ENCODE data around the gene TSHZ3. TPM values are rescaled to one million over a fixed set of nuclear protein-coding genes. Genes with fewer than 3 reads are reported as not detected.

TSHZ3 gene
- polyA plus RNA-seq, 1 experiment, result 10.9 TPM

- CTCF ChIA-PET, result interaction anchor here (1.0 to 1.9 kb wide), 3 partner anchors 17 to 301 kb away, joined by 4 to 10 read pairs (median 7); no protein-coding TSS in a partner anchor
- no peak for DNase-seq (ENCODE audit: low read depth, low spot score)
- TF ChIP-seq, protein P1, sequence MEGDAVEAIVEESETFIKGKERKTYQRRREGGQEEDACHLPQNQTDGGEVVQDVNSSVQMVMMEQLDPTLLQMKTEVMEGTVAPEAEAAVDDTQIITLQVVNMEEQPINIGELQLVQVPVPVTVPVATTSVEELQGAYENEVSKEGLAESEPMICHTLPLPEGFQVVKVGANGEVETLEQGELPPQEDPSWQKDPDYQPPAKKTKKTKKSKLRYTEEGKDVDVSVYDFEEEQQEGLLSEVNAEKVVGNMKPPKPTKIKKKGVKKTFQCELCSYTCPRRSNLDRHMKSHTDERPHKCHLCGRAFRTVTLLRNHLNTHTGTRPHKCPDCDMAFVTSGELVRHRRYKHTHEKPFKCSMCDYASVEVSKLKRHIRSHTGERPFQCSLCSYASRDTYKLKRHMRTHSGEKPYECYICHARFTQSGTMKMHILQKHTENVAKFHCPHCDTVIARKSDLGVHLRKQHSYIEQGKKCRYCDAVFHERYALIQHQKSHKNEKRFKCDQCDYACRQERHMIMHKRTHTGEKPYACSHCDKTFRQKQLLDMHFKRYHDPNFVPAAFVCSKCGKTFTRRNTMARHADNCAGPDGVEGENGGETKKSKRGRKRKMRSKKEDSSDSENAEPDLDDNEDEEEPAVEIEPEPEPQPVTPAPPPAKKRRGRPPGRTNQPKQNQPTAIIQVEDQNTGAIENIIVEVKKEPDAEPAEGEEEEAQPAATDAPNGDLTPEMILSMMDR (IDR thresholded peaks at IDR 0.05; ENCODE audit: low read depth, low read length), result no peak
- Histone ChIP-seq H3K9me3 (ENCODE audit: control insufficient read depth, insufficient read depth, low read length) (peaks cover 8% of the 10 kb centered on the region; the same call in 1 of the 2 replicates), H3K27ac (ENCODE audit: low read depth, low read length) (no peak overlapping the region), H3K27me3 (ENCODE audit: control insufficient read depth, insufficient read depth, low read length) (no peaks in the 10 kb centered on the region), H3K4me3 (ENCODE audit: low read depth, low read length) (no peak overlapping the region)
- POLR2A ChIA-PET, result no interaction called here
Observed at GRCh38 chr19:31354799-31355664, 5.8 kb upstream of the TSHZ3 start.

- peaks cover 8% of the 10 kb centered on the region; the same call in 1 of the 2 replicates for H3K9me3 ChIP-seq (ENCODE audit: control insufficient read depth, insufficient read depth, low read length)
- ChIA-PET POLR2A (no interaction called here), CTCF (interaction anchor here (1.0 to 1.9 kb wide), 3 partner anchors 16 to 300 kb away, joined by 4 to 10 read pairs (median 7); no protein-coding TSS in a partner anchor)
- no peak overlapping the region for H3K4me3 ChIP-seq (ENCODE audit: low read depth, low read length)
- TF ChIP-seq, protein P1 (IDR thresholded peaks at IDR 0.05; ENCODE audit: low read depth, low read length), result no peak
- no peak for DNase-seq (ENCODE audit: low read depth, low spot score)
- no peak overlapping the region for H3K27ac ChIP-seq (ENCODE audit: low read depth, low read length)
- no peaks in the 10 kb centered on the region for H3K27me3 ChIP-seq (ENCODE audit: control insufficient read depth, insufficient read depth, low read length)
Observed at GRCh38 chr19:31354316-31354715, 5.1 kb upstream of the TSHZ3 start.

DNA sequence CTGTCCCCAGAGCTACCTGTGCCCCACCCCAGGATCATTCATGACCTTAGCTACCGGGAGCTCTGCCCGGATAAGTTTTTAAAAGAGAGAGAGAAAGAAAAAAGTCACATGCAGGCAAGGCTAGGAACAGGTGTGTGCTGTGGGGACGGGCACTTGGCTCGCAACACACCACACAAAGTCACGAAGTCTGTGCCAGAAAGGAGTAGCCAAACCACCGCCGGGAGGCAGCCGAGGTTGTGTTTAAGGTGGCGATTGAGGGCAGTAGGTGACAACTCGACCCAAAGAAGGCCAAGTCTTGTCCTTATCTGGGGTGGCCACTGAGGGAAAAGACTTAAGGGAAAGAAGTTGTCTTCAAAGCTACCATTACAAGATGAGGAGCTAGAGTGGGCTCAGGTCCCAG is 4.6 kb upstream of the TSHZ3 start:
- TF ChIP-seq, protein P1 (IDR thresholded peaks at IDR 0.05; ENCODE audit: low read depth, low read length), result no peak
- Histone ChIP-seq H3K9me3 (ENCODE audit: control insufficient read depth, insufficient read depth, low read length) (peaks cover 8% of the 10 kb centered on the region; the same call in 1 of the 2 replicates), H3K27me3 (ENCODE audit: control insufficient read depth, insufficient read depth, low read length) (no peaks in the 10 kb centered on the region), H3K27ac (ENCODE audit: low read depth, low read length) (no peak overlapping the region), H3K4me3 (ENCODE audit: low read depth, low read length) (no peak overlapping the region)
- ChIA-PET POLR2A (no interaction called here), CTCF (interaction anchor here (0.5 to 1.9 kb wide), 4 partner anchors 15 to 870 kb away, joined by 3 to 10 read pairs (median 6); no protein-coding TSS in a partner anchor)
- DNase-seq (ENCODE audit: low read depth, low spot score), result no peak

DNA sequence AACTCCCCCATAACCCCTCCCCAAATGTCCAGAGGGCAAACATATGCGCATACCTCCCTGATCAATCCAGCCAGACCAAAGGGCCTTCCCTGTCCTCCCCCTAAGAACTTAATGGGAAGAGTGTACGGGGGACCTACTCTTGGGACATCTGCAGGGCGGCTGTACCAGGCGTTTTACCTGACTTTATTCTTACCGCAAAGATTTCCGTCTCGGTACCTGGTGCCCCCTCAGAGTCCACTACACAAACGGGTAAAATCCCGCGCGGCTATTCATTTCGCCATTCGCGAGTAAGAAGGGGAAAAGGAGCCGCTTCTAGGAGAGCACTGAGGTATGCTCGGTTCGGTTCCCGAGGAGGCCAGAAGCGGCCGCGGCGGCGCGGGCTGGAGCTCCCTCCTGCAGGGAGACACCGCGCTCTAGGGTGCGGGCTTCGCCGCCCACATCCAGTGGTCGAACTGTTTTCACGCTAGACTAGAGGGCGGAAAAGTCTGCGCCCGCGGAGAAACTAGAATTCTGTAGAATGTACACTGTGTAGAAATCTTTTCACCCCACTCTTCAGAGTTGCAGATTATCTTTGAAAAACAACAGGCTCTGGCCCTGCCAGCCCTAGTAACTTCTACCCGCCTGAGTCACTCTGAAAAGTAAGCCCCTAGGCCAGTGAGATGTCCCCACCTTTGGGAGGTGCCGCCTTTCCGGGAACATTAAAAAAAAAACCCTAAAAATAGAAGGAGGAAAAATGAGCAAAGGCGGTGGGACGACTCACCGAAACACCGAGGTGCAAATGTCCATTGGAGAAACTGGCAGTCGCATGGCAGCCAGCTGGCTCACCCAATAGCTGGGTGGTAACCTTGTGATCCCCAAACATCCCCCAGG is 3.8 kb upstream of the TSHZ3 start:
- ChIA-PET POLR2A (no interaction called here), CTCF (interaction anchor here (0.5 to 1.7 kb wide), 3 partner anchors 15 to 871 kb away, joined by 3 to 10 read pairs (median 3); no protein-coding TSS in a partner anchor)

More for the DNA sequence above, 3.8 kb upstream of the TSHZ3 start:
- TF ChIP-seq, protein P1 (IDR thresholded peaks at IDR 0.05; ENCODE audit: low read depth, low read length), result no peak
- Histone ChIP-seq H3K4me3 (ENCODE audit: low read depth, low read length) (peak overlapping the region; percentile 88), H3K27ac (ENCODE audit: low read depth, low read length) (no peak overlapping the region), H3K27me3 (ENCODE audit: control insufficient read depth, insufficient read depth, low read length) (no peaks in the 10 kb centered on the region), H3K9me3 (ENCODE audit: control insufficient read depth, insufficient read depth, low read length) (peaks cover 8% of the 10 kb centered on the region; the same call in 1 of the 2 replicates)
- DNase-seq (ENCODE audit: low read depth, low spot score), result no peak

All from AG04450 (cell line).